GM21360 (cell line): ENCODE measurements around the gene TMEM156.
"Not testable (repeated sequence)": the region's sequence is repeated elsewhere in the genome, so short reads cannot be mapped to it uniquely, and the experiment has no call there.

Source experiments
- ATAC-seq: cut with Tn5 transposase; IDR thresholded peaks from one replicate; pipeline ENCODE4 v1.9.1; 2021; ENCODE audit warnings: mild to moderate bottlenecking, moderate library complexity; ENCODE audit not compliant: unreplicated experiment

The TMEM156 gene

DNA sequence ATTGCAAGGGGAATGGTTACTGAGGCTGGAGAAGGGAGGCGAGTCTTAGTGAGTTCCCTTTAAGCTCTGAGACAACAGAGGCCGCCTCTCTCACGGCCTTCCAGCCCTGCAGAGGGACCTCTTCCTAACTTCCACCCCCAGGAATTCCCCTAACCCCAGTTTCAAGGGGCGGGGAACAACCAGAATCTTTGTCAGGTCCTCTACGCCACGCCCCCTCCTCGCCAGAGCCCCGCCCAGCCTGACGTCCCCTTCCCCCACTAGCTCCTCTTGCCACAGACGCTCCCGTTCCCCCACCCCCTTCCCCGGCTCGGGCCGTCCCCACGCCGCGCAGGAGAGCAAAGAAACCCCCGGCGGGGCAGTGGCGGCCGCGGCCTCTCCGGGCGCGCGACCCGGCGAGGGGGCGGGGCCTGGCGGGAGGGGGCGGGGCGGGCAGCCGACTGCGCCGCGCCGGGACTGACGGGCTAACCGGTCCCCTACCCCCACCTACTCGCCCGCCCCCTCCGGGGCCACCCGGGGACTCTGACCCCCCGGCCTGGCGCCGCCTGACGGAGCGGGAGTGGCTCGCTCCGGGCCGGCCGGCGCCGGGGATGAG is 12.3 kb upstream of the TMEM156 start:
- peak; percentile 54 for ATAC-seq

DNA sequence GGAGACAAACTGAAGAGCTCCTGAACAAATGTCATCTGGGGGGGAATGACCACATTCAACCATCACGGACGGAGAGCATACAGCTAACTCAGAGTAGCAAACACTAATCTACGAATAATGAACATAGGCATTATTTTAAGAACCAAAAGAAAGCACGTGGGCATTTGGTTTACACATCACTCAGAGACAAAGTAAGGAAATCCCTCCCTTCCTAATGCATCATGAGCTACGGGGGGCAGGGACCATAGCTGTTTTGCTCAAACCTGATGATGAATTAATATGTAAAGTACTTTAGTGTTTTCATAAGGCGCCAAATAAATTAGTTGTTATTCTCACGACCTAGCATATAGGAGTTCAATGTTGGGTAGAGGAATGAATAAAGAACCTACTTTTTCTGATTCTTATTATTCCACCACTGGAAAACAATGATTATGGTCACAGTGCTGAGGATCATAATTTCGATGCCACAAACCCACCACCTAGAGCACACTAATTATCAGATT is 11.7 kb upstream of the TMEM156 start:
- no peak for ATAC-seq

- ATAC-seq: no peak
Observed at GRCh38 chr4:39043058-39043860, 11.1 kb upstream of the TMEM156 start.

- no peak for ATAC-seq
Observed at GRCh38 chr4:39042366-39042765, 10.2 kb upstream of the TMEM156 start.

DNA sequence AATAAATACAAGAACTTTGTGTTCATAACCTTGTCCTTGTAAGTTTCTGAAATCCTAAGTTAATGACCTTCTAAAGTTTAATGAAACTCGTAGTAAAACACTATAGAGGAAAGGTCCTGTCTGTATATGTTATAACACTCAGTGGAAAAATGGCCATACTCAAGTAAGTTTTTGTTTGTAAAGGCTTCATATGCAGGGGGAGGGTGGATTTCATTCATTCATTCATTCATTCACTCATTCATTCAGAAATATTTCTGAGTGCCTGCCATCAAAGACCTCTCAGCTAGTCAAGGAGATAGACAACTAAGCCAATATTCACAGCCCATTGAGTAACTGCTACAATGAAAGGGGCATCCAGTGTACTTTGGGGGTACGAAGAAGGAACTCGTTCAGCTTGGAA is 6.9 kb upstream of the TMEM156 start:
- ATAC-seq: no peak

DNA sequence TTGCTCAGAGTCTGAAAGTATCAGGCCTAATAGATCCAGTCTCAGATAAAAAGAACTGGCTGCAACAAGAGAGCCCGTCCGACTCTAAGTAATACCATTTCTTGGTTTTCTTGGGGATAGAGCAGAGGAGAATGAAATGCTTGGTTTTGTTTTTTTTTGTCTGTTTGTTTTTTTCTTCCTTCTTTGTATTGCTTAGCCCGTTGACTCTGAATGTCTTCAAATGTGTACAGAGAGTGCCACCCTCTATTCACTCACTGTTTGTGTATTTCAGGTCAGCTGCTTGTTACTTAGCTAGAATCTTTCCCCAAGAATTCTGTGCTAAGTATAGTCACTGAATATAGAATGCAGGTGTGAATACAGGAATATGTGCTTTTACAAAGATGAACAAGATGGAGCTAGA is 5.7 kb upstream of the TMEM156 start:
- ATAC-seq: no peak

GRCh38 chr4:39037491-39037825 is 5.2 kb upstream of the TMEM156 start:
- ATAC-seq: no peak

GRCh38 chr4:39036172-39036571 is 4.0 kb upstream of the TMEM156 start:
- ATAC-seq: no peak

DNA sequence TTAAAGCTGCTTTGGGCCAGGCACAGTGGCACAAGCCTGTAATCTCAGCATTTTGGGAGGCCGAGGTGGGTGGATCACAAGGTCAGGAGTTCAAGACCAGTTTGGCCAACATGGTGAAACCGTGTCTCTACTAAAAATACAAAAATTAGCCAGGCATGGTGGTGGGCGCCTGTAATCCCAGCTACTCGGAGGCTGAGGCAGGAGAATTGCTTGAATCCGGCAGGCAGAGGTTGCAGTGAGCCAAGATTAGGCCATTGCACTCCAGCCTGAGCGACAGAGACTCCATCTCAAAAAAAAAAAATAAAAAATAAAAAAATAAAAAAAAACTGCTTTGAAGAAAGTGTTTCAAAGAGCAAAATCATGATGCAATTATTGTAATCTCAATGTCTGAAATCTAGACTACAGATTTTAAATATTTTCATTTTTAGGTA is 604 bp downstream of the TMEM156 start:
- ATAC-seq: not testable (repeated sequence)

DNA sequence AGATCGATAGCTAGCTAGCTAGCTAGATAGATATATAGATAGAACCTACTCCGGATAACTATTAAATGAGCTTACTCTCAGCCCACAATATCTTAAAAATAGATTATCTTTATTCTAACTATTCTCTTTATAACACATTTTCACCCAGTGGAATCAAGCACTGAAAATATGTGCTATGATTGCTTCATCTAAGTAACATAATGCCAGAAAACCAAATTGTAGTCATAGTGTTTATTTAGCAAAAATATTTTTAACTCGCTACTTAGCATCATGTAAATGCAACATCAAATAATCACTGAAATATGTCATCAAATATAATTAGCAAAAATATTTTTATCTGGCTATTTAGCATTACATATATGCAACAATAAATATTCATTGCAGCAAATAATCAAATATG is 1.5 kb downstream of the TMEM156 start:
- ATAC-seq: no peak

DNA sequence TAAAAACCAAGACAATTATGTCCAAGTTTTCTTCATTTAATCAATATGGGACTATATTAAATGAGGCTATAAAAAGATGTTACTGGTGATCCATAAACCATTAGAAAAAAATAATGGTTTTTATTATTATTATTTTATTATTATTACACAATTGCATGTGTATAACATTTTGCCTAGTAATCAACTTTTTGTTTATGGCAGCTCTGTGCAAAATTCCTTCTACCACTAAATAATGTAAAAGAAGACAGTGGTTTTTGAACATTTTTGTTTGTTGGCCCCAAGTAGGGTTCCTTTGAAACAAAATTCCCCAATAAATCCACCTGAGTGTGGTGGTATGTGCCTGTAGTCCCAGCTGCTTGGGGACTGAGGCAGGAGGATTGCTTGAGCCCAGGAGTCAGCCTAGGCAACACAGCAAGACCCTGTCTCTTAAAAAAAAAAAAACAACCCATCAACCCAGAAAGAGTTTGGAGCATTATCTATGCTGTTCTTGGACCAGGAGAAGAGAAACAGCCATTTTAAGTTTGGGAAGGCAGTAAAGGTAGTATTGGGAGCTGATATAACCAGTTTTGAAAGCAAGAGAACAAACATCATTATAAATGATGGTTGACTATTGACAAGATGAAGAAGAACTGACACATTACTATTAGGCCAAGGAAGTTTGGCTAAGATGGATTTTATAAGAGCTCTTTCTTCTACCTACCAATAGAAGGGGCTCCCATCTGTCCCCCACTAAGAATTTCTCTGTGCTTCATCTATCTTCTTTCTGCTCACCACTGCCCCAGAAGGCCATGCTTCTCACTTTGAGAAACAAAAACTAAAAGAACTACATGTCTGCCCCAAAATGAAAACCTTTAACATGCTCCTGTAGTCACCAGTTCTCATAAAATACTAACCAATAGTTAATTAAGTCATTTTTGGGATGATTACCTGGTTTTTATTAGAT is 2.2 kb downstream of the TMEM156 start:
- ATAC-seq: no peak

- no peak for ATAC-seq
Observed at GRCh38 chr4:39026096-39026495, 6.1 kb downstream of the TMEM156 start.

DNA sequence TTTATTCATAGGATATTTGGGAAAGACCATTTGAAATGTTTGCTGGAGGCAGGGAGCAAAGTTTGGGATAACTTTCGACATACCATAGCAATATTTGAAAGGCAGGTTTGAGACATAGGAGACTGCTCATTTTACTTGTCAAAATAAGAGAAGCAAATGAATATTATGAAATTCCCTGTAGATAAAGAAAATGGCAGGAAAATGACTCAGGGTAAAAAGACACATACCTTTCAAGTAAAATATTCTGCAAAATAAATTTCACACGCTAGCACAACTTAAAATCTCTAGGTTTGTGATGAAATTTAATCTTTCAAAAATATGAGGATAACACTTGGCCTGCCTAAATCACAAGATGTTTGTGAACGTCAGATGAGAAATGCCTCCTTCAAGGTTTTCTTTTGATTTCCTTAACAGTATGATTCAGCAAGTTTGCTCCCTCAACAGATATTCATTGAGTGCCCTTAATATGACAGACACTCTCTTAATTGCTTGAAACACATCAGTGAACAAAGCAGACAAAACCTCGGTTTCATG is 6.6 kb downstream of the TMEM156 start:
- ATAC-seq: no peak

- ATAC-seq: no peak
Observed at GRCh38 chr4:39024311-39024865, 7.8 kb downstream of the TMEM156 start.

GRCh38 chr4:39023059-39023458 is 9.2 kb downstream of the TMEM156 start:
- no peak for ATAC-seq

DNA sequence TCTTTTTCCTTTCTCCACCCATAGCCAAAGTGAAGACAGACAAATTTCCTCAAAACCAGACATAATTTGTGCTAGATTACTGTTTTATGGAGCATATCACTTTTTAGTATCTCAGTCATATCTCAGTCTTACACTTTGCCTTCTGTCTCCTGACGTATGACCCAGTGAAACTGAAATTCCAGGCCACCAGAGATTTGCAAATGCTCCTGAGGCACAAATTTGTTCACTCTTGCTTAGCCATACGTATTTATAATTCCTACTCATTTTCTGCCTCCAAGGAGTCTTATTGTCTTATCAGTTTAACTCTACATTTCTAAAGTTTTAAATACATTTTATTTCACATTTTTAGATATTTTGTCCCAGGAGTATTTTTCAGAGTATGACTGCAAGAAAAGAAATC is 10.0 kb downstream of the TMEM156 start:
- ATAC-seq: no peak

GRCh38 chr4:39021631-39022030 is 10.6 kb downstream of the TMEM156 start:
- ATAC-seq: no peak

DNA sequence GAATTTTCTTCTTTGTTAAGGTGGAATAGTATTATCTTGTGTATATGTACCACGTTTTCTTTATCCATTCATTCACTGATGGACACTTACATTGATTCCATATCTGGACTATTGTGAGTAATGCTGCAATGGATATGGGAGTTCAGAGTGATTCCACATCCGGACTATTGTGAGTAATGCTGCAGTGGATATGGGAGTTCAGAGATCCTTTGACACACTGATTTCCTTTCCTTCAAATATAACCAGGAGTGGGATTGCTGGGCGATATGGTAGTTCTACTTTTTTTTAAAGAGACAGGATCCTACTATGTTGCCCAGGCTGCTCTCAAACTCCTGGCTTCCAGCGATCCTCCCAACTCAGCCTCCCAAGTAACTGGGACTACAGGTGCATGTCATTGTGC is 12.1 kb downstream of the TMEM156 start:
- ATAC-seq: no peak

DNA sequence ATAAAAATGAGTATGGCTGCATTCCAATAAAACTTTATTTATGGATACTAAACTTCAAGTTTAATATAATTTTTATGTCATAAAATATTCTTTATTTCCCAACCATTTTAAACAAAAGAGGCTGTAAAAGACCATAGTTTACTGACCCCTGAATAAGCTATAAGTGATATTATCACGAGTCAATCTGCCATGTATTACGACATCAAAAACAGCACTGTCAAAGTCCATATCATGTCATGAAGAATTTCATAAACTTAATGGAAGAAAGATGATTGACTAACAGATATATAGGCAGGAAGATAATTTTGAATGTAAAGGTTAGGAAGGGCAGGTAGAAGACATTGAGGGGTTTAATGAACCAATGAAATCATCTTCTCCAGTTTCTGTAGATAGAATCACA is 18.2 kb downstream of the TMEM156 start:
- no peak for ATAC-seq

DNA sequence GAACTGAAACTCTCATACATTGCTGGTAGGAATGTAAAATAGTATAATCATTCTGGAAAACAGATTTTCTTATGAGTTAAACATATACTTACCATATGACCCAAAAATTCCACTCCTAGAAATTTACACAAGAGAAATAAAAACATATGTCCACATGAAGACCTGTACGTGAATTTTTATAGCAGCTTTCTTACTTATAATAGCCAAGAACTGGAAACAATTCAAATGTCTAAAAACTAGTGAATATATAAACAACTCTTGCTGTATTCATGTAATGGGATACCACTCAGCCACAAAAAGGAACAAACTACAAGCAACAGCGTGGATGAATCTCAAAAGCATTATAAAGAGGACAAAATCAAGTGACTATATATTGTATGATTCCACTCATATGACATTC is 27.5 kb downstream of the TMEM156 start:
- ATAC-seq: no peak

GRCh38 chr4:39002058-39002457 is 30.2 kb downstream of the TMEM156 start:
- ATAC-seq: not testable (repeated sequence)
